Kidney (tissue), 14 donors: ENCODE results near the gene ALDH1A3. TPM values are rescaled to one million over a fixed set of nuclear protein-coding genes. Genes with fewer than 3 reads are reported as not detected.

Experiments used
- DNase-seq, 5 donors: peaks; one replicate each; pipeline ENCODE4 v3.0.0-alpha.2; 2013 to 2020
- FAIRE-seq: peaks from 2 replicates; lab custom pipeline; 2012; peaks lifted over from hg19 to GRCh38; lab: Jason Lieb, UNC
- H3K27ac ChIP-seq, 2 donors: one replicate each; pipeline ENCODE4 v1.7.0; 2013; ENCODE audit warnings: low read depth in 2 of 2, low read length in 2 of 2, inconsistent platforms in 1 of 2
- H3K27me3 ChIP-seq: one replicate; pipeline ENCODE4 v1.7.1; 2013; ENCODE audit warnings: low read length, inconsistent platforms; ENCODE audit not compliant: control insufficient read depth, insufficient read depth
- H3K36me3 ChIP-seq, 3 donors: one replicate each; pipeline versions ENCODE4 v1.7.0 to v1.7.1; 2013; ENCODE audit warnings: low read length in 3 of 3, control low read depth in 1 of 3, inconsistent platforms in 1 of 3; ENCODE audit not compliant: insufficient read depth in 3 of 3, control insufficient read depth in 2 of 3
- H3K4me1 ChIP-seq, 3 donors: one replicate each; pipeline versions ENCODE4 v1.7.0 to v1.7.1; 2013; ENCODE audit warnings: low read length in 3 of 3, inconsistent platforms in 1 of 3, low read depth in 1 of 3; ENCODE audit not compliant: control insufficient read depth in 2 of 3, insufficient read depth in 2 of 3
- H3K4me3 ChIP-seq, 3 donors: one replicate each; pipeline versions ENCODE4 v1.7.0 to v1.8.1; 2013; ENCODE audit warnings: low read length in 3 of 3, control low read depth in 1 of 3, inconsistent platforms in 1 of 3
- H3K9ac ChIP-seq, 3 donors: one replicate each; pipeline versions ENCODE4 v1.7.0 to v1.7.1; 2013; ENCODE audit warnings: low read length in 3 of 3, control low read depth in 1 of 3, inconsistent platforms in 1 of 3
- H3K9me3 ChIP-seq, 3 donors: one replicate each; pipeline versions ENCODE4 v1.7.0 to v1.7.1; 2013; ENCODE audit warnings: low read length in 3 of 3, control low read depth in 1 of 3, inconsistent platforms in 1 of 3; ENCODE audit not compliant: control insufficient read depth in 2 of 3, insufficient read depth in 1 of 3
- intact Hi-C: fragments of 100-400 bp; cut with DNase I; formaldehyde crosslinking; loops from one replicate; pipeline ENCODE4 v1.11.1; 2022
- polyA plus RNA-seq: library from polyadenylated mRNA; stranded (reverse); fragments of 350-450 nt; fragmentation: Illumina TruSeq; extraction: RNeasy Lipid Tissue Mini Kit (QIAGEN cat#74804); gene quantifications from one replicate; pipeline ENCODE4 v1.2.3, GENCODE V29; 2014; ENCODE audit warnings: low read depth, low replicate concordance; ENCODE audit not compliant: insufficient read depth
- total RNA-seq: library from RNA; stranded (reverse); fragmentation: NEBNext Ultra II Directional; extraction: Animal tissue kit (Norgen Biotek cat#: 25700); gene quantifications from one replicate; pipeline ENCODE4 v1.2.1, GENCODE V29; 2021
- TF ChIP-seq, protein P1 (sequence below): IDR thresholded peaks from 3 replicates; pipeline ENCODE4 v1.5.1; 2012; ENCODE audit warnings: mild to moderate bottlenecking, moderate library complexity, borderline replicate concordance; ENCODE audit not compliant: insufficient read depth; ENCODE audit errors: extremely low read depth
- donor health status: control.
- donor health status: control.
- donor health status: control.
- donor health status: control.
- donor health status: control.
- donor health status: DM: yes; HTN: yes; CAD: no.
- donor health status: Normal renal cell carcinoma (clear cell type).

ALDH1A3 gene
- total and polyA plus RNA-seq, 2 donors from 2014 or later: 5.4 to 19.6 TPM

DNA sequence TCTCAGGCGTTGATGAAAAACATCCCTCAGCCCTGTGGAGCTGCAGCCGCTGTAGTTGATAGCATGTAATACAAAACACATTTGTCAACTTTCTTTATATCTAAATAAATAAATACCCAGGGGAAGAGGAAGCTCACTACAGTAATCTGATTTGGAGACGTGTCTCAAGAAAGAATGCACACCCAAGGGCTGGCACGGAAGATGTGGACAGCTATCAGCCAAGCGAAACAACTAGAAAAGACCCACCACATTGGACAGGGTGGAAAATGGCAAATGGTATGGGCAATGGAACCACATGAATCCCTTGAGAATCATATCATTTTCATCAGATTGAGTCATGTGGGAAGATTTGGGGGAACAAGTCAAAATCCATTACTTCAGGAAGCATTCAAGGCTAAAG is 43.1 kb upstream of the ALDH1A3 start:
- H3K36me3 ChIP-seq: no peaks in the 10 kb centered on the region
- no peak overlapping the region for H3K4me3 ChIP-seq
- TF ChIP-seq, protein P1, sequence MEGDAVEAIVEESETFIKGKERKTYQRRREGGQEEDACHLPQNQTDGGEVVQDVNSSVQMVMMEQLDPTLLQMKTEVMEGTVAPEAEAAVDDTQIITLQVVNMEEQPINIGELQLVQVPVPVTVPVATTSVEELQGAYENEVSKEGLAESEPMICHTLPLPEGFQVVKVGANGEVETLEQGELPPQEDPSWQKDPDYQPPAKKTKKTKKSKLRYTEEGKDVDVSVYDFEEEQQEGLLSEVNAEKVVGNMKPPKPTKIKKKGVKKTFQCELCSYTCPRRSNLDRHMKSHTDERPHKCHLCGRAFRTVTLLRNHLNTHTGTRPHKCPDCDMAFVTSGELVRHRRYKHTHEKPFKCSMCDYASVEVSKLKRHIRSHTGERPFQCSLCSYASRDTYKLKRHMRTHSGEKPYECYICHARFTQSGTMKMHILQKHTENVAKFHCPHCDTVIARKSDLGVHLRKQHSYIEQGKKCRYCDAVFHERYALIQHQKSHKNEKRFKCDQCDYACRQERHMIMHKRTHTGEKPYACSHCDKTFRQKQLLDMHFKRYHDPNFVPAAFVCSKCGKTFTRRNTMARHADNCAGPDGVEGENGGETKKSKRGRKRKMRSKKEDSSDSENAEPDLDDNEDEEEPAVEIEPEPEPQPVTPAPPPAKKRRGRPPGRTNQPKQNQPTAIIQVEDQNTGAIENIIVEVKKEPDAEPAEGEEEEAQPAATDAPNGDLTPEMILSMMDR: no peak
- H3K9ac ChIP-seq: no peak overlapping the region
- no peak for DNase-seq
- H3K9me3 ChIP-seq: no peaks in the 10 kb centered on the region
- FAIRE-seq: no peak
- peaks cover 0 to 2% (median 0%) of the 10 kb centered on the region in 3 donors for H3K4me1 ChIP-seq
- no peaks in the 10 kb centered on the region for H3K27me3 ChIP-seq
- H3K27ac ChIP-seq: no peak overlapping the region
- intact Hi-C loops: no loop called here

DNA sequence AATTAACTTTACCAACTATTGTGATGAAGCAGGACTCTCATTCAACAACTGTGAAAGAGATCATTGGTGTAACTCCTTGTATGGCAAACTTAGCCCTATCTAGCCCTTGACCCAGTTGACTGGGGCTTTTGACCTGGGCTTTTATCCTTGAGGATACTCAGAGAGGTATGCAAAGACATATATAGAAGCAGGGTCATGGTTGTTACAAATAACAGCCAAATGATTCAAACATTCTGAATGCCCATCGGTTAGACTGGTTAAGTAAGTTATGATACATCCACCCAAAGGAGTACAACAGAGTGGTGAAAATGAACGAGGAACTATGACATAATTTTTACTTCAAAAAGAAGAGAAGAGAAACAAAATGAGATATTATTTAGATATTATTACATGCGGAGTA is 38.2 kb upstream of the ALDH1A3 start:
- intact Hi-C loops: no loop called here
- Histone ChIP-seq H3K27me3 (no peaks in the 10 kb centered on the region), H3K36me3 (no peaks in the 10 kb centered on the region), H3K27ac (no peak overlapping the region), H3K4me1 (no peaks in the 10 kb centered on the region), H3K4me3 (no peak overlapping the region), H3K9me3 (no peaks in the 10 kb centered on the region), H3K9ac (no peak overlapping the region)
- FAIRE-seq (no peak), DNase-seq (no peak)
- TF ChIP-seq, protein P1: no peak

DNA sequence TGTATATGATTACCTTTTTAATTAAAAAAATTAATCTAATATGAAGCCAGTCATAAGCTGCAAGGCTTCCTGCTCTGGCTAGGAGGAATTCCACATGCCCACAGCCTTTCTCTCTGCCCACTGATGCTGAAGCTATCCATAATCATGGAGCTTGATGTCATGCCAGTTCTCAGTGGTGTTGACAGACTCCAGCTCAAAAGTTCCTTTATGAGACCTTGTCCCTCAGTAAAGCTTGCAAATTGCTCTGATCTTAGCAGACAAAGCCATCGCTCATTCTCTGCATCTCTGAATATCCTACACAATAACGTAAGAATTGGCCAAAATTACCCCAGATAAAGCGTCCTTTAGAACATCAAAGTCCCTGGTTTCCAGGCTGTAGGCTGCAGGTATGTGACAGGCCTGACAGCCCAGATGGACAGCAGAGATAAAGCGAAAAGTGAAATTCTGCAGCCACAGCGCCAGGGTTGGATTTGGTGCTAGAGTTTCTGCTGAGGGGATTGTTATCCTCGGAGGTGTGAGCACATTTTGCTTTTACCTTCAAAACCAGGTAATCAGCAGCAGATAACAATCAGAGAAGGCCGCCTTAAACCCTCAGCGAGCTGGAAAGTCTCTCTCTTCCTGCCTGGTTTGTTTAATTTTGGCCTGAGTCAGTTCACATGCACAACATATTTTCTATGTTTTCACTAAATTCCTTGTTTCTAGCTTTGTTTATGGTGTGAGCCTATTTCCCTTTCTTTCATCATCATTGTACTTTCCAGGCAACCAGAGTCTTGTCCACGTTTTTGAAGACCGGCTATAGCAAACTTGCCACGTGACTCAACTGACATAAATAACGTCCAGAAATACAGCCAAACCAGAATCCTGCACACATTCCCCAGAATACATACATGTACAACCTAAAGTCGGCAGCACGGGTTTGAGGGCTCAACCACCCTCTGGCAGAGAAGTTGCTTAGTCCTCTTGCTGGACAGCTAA is 36.6 kb upstream of the ALDH1A3 start:
- Histone ChIP-seq H3K9ac (no peak overlapping the region), H3K9me3 (no peaks in the 10 kb centered on the region), H3K36me3 (no peaks in the 10 kb centered on the region), H3K4me3 (no peak overlapping the region), H3K4me1 (no peaks in the 10 kb centered on the region), H3K27ac (no peak overlapping the region), H3K27me3 (no peaks in the 10 kb centered on the region)
- DNase-seq (no peak), FAIRE-seq (no peak)
- intact Hi-C loops: no loop called here
- TF ChIP-seq, protein P1: no peak
